Mesendoderm (in vitro differentiated cells): Measurements from ENCODE around the gene MAPRE2. TPM values are rescaled to one million over a fixed set of nuclear protein-coding genes. Genes with fewer than 3 reads are reported as not detected.

Experiments
- DNase-seq: peaks from one replicate; pipeline ENCODE4 v3.0.0; 2013
- H2AK5ac ChIP-seq: 2 replicates; pipeline ENCODE4 v1.6.1; 2013; ENCODE audit warnings: low read length, inconsistent platforms
- H2BK120ac ChIP-seq: 2 replicates; pipeline ENCODE4 v1.6.1; 2013; ENCODE audit warnings: low read depth, mild to moderate bottlenecking, low read length, moderate library complexity, mixed read lengths
- H2BK15ac ChIP-seq: replicated peaks from 2 replicates; pipeline ENCODE4 v1.6.1; 2013; ENCODE audit warnings: low read depth, mild to moderate bottlenecking, moderate library complexity
- H2BK5ac ChIP-seq: 2 replicates; pipeline ENCODE4 v1.6.1; 2013; ENCODE audit warnings: low read length, inconsistent platforms
- H3K18ac ChIP-seq: 2 replicates; pipeline ENCODE4 v1.6.1; 2013; ENCODE audit warnings: mild to moderate bottlenecking, low read length, mixed read lengths
- H3K23ac ChIP-seq: one replicate; pipeline ENCODE4 v1.6.1; 2013; ENCODE audit warnings: low read length
- H3K27ac ChIP-seq: 2 replicates; pipeline ENCODE4 v1.5.1; 2013; ENCODE audit warnings: low read depth, mild to moderate bottlenecking, inconsistent platforms, low read length, moderate library complexity
- H3K27me3 ChIP-seq: 2 replicates; pipeline ENCODE4 v1.6.1; 2013; ENCODE audit warnings: low read length, control low read depth, mild to moderate bottlenecking, inconsistent platforms; ENCODE audit not compliant: insufficient read depth, poor library complexity
- H3K36me3 ChIP-seq: 2 replicates; pipeline ENCODE4 v1.6.1; 2013; ENCODE audit warnings: low read length, inconsistent platforms; ENCODE audit not compliant: control insufficient read depth, insufficient read depth
- H3K4ac ChIP-seq: one replicate; pipeline ENCODE4 v1.6.1; 2013; ENCODE audit warnings: low read depth, mild to moderate bottlenecking, low read length, moderate library complexity
- H3K4me1 ChIP-seq: 2 replicates; pipeline ENCODE4 v1.6.1; 2013; ENCODE audit warnings: low read depth, low read length, inconsistent platforms; ENCODE audit not compliant: control insufficient read depth
- H3K4me2 ChIP-seq: 2 replicates; pipeline ENCODE4 v1.6.1; 2013; ENCODE audit warnings: low read length
- H3K4me3 ChIP-seq: 2 replicates; pipeline ENCODE4 v1.5.1; 2013; ENCODE audit warnings: mild to moderate bottlenecking, low read length
- H3K56ac ChIP-seq: one replicate; pipeline ENCODE4 v1.6.1; 2013; ENCODE audit warnings: low read length
- H3K79me1 ChIP-seq: 2 replicates; pipeline ENCODE4 v1.6.1; 2013; ENCODE audit warnings: low read length, inconsistent platforms
- H3K79me2 ChIP-seq: 2 replicates; pipeline ENCODE4 v1.6.1; 2013; ENCODE audit warnings: mild to moderate bottlenecking, low read length; ENCODE audit not compliant: control insufficient read depth, insufficient read depth
- H3K9ac ChIP-seq: 2 replicates; pipeline ENCODE4 v1.6.1; 2013; ENCODE audit warnings: low read length, inconsistent platforms
- H4K5ac ChIP-seq: one replicate; pipeline ENCODE4 v1.6.1; 2013; ENCODE audit warnings: low read length
- H4K8ac ChIP-seq: one replicate; pipeline ENCODE4 v1.6.1; 2013; ENCODE audit warnings: low read depth, mild to moderate bottlenecking, control low read depth, low read length, moderate library complexity
- WGBS: extraction: QIAGEN DNeasy Blood & Tissue Kit; methylation state at CpG from one replicate; pipeline ENCODE4 v1.1.7; 2013; ENCODE audit warnings: low lambda C conversion rate, missing lambda C conversion rate; ENCODE audit not compliant: insufficient coverage; ENCODE audit errors: extremely low coverage; 5-methylcytosine and 5-hydroxymethylcytosine counted together
- small RNA-seq: library from polyadenylated mRNA; stranded (forward); fragments of <200 nt; extraction: miRNeasy Mini kit (QIAGEN cat#:217004); gene quantifications from one replicate; pipeline ENCODE3, GENCODE V24; 2013; ENCODE audit not compliant: insufficient read depth

The MAPRE2 gene

DNA sequence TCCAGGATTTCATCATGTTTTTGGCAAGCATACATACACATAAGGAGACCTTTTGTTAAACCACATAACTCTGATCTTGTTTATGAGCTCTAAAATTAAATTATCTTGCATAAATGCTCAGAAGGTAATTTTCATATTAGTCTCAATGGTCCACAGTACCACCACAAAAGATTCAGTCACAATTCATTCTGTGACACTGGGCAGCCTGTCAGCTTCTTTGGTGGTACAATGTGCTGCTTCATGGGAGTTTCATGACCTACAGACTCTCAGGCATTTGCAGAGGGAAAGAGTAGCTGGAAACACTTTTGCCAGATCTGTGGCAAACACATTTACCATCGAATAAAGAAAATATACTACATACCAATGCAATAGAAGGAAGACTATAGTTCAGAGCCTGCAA lies 148.3 kb downstream of the MAPRE2 start:
- no peak overlapping the region for H2AK5ac ChIP-seq
- no CpG with 5 or more reads among the region's 1 CpG for WGBS
- H3K27ac ChIP-seq, result no peak overlapping the region
- no peak overlapping the region for H4K5ac ChIP-seq
- H3K27me3 ChIP-seq, result no peaks in the 10 kb centered on the region
- no peaks in the 10 kb centered on the region for H3K4me1 ChIP-seq
- no peak overlapping the region for H3K18ac ChIP-seq
- no peak overlapping the region for H3K4ac ChIP-seq
- H3K79me1 ChIP-seq, result no peaks in the 10 kb centered on the region
- H2BK120ac ChIP-seq, result no peak overlapping the region
- no peak overlapping the region for H2BK5ac ChIP-seq
- DNase-seq, result no peak
- no peaks in the 10 kb centered on the region for H3K36me3 ChIP-seq
- no peak overlapping the region for H3K9ac ChIP-seq
- no peak overlapping the region for H3K4me3 ChIP-seq
- H3K23ac ChIP-seq, result no peak overlapping the region
- H3K4me2 ChIP-seq, result no peak overlapping the region
- no peaks in the 10 kb centered on the region for H3K79me2 ChIP-seq
- no peak overlapping the region for H2BK15ac ChIP-seq
- H4K8ac ChIP-seq, result no peak overlapping the region
- H3K56ac ChIP-seq, result no peak overlapping the region

DNA sequence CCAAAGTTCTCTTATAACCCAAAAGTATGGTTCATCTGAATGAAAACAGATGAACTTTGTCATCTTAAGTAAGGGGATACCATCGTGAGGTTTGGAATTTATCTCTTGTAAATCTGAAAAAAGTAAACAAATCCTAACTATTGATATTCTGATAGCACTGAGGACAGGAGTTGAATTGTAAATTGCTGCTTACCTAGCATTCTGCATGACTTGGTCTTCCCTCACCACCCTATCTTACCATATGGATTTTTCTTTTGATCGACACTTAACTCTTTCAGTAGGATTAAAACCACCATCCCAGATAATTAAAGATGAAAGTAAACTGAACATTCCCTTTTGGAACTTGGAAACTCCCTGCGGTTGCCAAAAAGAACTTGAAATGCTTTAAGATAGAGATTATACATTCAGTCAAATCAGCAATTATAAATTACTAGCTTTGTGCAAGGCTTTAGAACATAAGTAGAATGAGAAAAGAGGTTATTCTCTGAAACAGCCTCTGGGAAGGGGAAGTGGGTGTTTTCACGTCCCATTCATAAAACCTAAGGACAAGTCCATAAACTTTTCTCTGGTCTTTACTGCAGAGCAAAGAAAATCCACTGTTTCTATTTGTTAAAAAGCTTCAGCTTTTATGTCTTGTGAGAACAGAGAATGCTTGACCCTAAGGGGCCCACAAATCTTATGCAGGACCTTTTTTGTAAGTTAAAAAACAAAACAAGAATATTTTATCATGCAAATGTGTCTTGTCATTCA lies 149.9 kb downstream of the MAPRE2 start:
- H3K4me3 ChIP-seq, result no peak overlapping the region
- no peaks in the 10 kb centered on the region for H3K79me1 ChIP-seq
- no peak overlapping the region for H4K8ac ChIP-seq
- no CpG with 5 or more reads among the region's 4 CpGs for WGBS
- no peak overlapping the region for H3K4me2 ChIP-seq
- H3K4me1 ChIP-seq, result no peaks in the 10 kb centered on the region
- no peak overlapping the region for H3K56ac ChIP-seq
- H2BK5ac ChIP-seq, result no peak overlapping the region
- H2AK5ac ChIP-seq, result no peak overlapping the region
- H3K36me3 ChIP-seq, result no peaks in the 10 kb centered on the region
- H3K18ac ChIP-seq, result no peak overlapping the region
- no peak overlapping the region for H2BK120ac ChIP-seq
- no peak overlapping the region for H4K5ac ChIP-seq
- H3K27me3 ChIP-seq, result no peaks in the 10 kb centered on the region
- no peak overlapping the region for H2BK15ac ChIP-seq
- DNase-seq, result no peak
- no peak overlapping the region for H3K23ac ChIP-seq
- no peak overlapping the region for H3K27ac ChIP-seq
- no peak overlapping the region for H3K9ac ChIP-seq
- H3K4ac ChIP-seq, result no peak overlapping the region
- H3K79me2 ChIP-seq, result no peaks in the 10 kb centered on the region

DNA sequence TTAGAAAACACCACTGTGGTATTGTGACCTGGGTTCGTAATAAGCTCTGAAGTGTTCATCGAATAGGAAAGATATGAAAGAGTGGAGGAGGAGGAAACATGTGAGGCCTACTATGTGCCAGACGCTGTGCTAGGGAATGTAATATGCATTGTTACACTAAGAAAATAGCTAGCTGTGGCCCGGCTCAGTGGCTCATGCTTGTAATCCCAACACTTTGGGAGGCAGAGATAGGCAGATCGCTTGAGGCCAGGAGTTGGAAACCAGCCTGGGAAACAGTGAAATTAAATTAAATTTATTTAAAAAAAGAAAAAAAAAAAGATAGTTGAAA lies 150.4 kb downstream of the MAPRE2 start:
- Histone ChIP-seq H3K27ac (no peak overlapping the region), H3K4me1 (no peaks in the 10 kb centered on the region)

DNA sequence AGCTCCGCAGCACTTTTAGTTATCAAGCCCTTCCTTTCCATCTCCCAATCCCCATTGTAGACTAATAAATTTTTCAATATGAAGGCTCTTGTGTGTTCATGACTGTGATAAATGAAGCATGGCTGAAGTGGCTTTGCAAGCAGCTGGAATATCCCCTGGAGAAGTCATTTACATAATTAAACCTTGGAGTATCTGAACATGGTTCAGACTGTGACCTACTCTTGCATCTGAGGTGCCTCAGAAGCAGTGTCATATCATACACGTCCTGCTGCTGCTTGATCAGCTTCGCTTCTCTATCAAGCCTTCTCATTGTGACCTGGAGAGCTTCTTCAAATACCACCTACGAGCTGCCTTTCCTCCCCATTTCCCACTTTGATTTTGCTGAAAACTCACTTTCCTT lies 151.2 kb downstream of the MAPRE2 start:
- WGBS, result no CpG with 5 or more reads among the region's 4 CpGs
- no peaks in the 10 kb centered on the region for H3K79me1 ChIP-seq
- H3K4me2 ChIP-seq, result no peak overlapping the region
- no peak overlapping the region for H3K27ac ChIP-seq
- H3K23ac ChIP-seq, result no peak overlapping the region
- H4K8ac ChIP-seq, result no peak overlapping the region
- H2BK120ac ChIP-seq, result peak overlapping the region; percentile 73
- H4K5ac ChIP-seq, result no peak overlapping the region
- no peak overlapping the region for H2BK15ac ChIP-seq
- H3K56ac ChIP-seq, result no peak overlapping the region
- no peak overlapping the region for H2AK5ac ChIP-seq
- no peak overlapping the region for H3K4ac ChIP-seq
- H3K18ac ChIP-seq, result no peak overlapping the region
- DNase-seq, result no peak
- H3K36me3 ChIP-seq, result no peaks in the 10 kb centered on the region
- no peaks in the 10 kb centered on the region for H3K27me3 ChIP-seq
- H3K79me2 ChIP-seq, result no peaks in the 10 kb centered on the region
- no peaks in the 10 kb centered on the region for H3K4me1 ChIP-seq
- no peak overlapping the region for H3K4me3 ChIP-seq
- no peak overlapping the region for H3K9ac ChIP-seq
- no peak overlapping the region for H2BK5ac ChIP-seq

More for the DNA sequence above, 150.4 kb downstream of the MAPRE2 start:
- H3K4me3 ChIP-seq, result no peak overlapping the region
- H3K18ac ChIP-seq, result no peak overlapping the region
- no peak overlapping the region for H3K56ac ChIP-seq
- no peak overlapping the region for H3K4me2 ChIP-seq
- H2BK15ac ChIP-seq, result no peak overlapping the region
- DNase-seq, result no peak
- no peak overlapping the region for H3K9ac ChIP-seq
- H4K8ac ChIP-seq, result no peak overlapping the region
- H3K27me3 ChIP-seq, result no peaks in the 10 kb centered on the region
- H3K36me3 ChIP-seq, result no peaks in the 10 kb centered on the region
- H4K5ac ChIP-seq, result no peak overlapping the region
- H3K4ac ChIP-seq, result no peak overlapping the region
- no peaks in the 10 kb centered on the region for H3K79me1 ChIP-seq
- H2BK5ac ChIP-seq, result no peak overlapping the region
- no peaks in the 10 kb centered on the region for H3K79me2 ChIP-seq
- WGBS, result no CpG with 5 or more reads among the region's 5 CpGs
- no peak overlapping the region for H2AK5ac ChIP-seq
- H2BK120ac ChIP-seq, result no peak overlapping the region
- no peak overlapping the region for H3K23ac ChIP-seq

Small RNA genes lying within 50 kb of the gene (small RNA-seq; reads per million reads assigned to genes)
- not detected for gene AC015967.2
